Fibroblast of villous mesenchyme (primary cell): ENCODE data around the gene RARA. TPM values are rescaled to one million over a fixed set of nuclear protein-coding genes. Genes with fewer than 3 reads are reported as not detected.
"Not testable (repeated sequence)": the region's sequence is repeated elsewhere in the genome, so short reads cannot be mapped to it uniquely, and the experiment has no call there.

Experiments
- DNase-seq: peaks from one replicate; pipeline ENCODE4 v3.0.0-alpha.2; 2010; ENCODE audit warnings: low read depth
- H3K4me3 ChIP-seq: 2 replicates; pipeline ENCODE4 v1.5.1; 2011; ENCODE audit warnings: low read depth, mild to moderate bottlenecking, low read length
- CTCF ChIP-seq: IDR thresholded peaks from 2 replicates; pipeline ENCODE4 v1.5.1; 2012; ENCODE audit warnings: low read depth, mild to moderate bottlenecking, low read length; ENCODE audit not compliant: insufficient read depth
- total RNA-seq: library from RNA; depleted of rRNA; stranded (reverse); fragments of >200 nt; gene quantifications from 2 replicates; pipeline ENCODE4 v1.2.3, GENCODE V29; 2012

RARA gene
- total RNA-seq, 1 donor, result 20.3 TPM

- no peak overlapping the region for H3K4me3 ChIP-seq
- DNase-seq, result peak; percentile 76
- no peak for TF ChIP-seq CTCF
Measured at GRCh38 chr17:40373324-40373723, 64.3 kb downstream of the RARA start.

GRCh38 chr17:40373999-40374398 is 65.0 kb downstream of the RARA start:
- DNase-seq, result no peak
- TF ChIP-seq CTCF, result no peak
- no peak overlapping the region for H3K4me3 ChIP-seq

DNA sequence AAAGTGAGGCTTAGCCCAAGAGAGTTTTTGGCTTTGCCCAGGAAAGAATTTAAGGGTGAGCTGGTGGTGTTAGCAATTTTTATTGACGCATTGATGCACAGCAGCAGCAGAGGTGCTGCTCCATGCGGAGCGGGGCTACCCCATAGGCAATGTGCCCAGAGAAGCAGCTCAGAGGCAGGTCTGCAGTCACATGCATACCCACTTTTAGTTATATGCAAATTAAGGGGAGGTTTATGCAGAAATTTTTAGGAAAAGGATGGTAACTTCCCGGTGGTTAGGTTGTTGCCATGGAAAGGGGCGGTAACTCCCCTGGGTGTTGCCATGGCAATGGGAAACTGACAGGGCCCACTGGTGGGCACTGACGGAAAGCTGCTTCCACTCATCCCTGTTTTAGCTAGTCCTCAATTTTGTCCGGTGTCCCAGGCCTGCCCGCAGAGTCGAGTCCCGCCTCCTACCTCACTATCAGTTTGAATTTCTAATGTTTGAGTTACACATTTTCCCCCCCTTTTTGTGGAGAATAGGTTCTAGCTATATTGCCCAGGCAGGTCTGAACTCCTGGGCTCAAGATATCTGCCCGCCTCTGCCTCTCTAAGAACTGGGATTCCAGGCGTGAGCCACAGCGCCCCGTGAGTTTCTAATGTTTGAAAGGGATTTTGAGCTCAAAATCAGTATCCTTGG is 66.0 kb downstream of the RARA start:
- DNase-seq, result no peak
- no peak overlapping the region for H3K4me3 ChIP-seq
- no peak for TF ChIP-seq CTCF

- not testable (repeated sequence) for DNase-seq, H3K4me3 ChIP-seq
Measured at GRCh38 chr17:40375786-40376185, 66.8 kb downstream of the RARA start.

DNA sequence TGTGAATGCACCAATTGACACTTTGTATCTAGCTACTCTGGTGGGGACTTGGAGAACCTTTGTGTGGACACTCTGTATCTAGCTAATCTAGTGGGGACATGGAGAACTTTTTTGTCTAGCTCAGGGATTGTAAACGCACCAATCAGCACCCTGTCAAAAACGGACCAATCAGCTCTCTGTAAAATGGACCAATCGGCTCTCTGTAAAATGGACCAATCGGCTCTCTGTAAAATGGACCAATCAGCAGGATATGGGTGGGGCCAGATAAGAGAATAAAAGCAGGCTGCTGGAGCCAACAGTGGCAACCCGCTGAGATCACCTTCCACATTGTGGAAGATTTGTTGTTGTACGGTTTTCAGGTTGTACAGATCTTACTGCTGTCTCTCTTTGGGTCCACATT is 67.6 kb downstream of the RARA start:
- not testable (repeated sequence) for H3K4me3 ChIP-seq, DNase-seq

- no peak overlapping the region for H3K4me3 ChIP-seq
- TF ChIP-seq CTCF, result no peak
- DNase-seq, result no peak
Measured at GRCh38 chr17:40377832-40378231, 68.9 kb downstream of the RARA start.

DNA sequence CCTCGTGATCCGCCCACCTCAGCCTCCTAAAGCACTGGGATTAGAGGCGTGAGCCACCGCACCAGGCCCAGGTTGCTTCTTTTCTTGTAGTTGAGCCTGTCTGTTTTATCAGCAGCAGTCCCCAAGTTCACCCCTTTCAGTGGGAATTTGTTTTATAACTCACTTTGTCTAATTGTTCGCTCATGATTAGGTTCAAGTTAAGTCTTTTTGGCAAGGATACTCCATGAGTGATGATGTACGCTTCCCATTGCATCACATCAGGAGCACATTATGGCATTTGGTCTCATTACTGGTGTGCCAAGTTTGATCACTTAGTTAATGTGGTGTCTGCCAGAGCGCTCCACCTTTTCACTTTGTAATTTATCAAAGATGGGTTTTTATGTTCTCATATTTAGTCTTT is 70.0 kb downstream of the RARA start:
- DNase-seq, result no peak
- TF ChIP-seq CTCF, result no peak
- no peak overlapping the region for H3K4me3 ChIP-seq

- DNase-seq, result no peak
- H3K4me3 ChIP-seq, result no peak overlapping the region
- no peak for TF ChIP-seq CTCF
Measured at GRCh38 chr17:40382251-40382650, 73.3 kb downstream of the RARA start.

- H3K4me3 ChIP-seq, DNase-seq: not testable (repeated sequence)
Measured at GRCh38 chr17:40386555-40386954, 77.6 kb downstream of the RARA start.
